Stimulated activated naive CD4-positive, alpha-beta T cell (primary cell): ENCODE measurements around the gene SH3BP5.

ENCODE experiments used
- DNase-seq, 6 experiments: peaks; one replicate each; lab custom pipeline; 2025; lab: John Stamatoyannopoulos, UW

The SH3BP5 gene

GRCh38 chr3:15253023-15253697 lies 79.2 kb downstream of the SH3BP5 start:
- no peak for DNase-seq

GRCh38 chr3:15246186-15246585 lies 86.2 kb downstream of the SH3BP5 start:
- DNase-seq, result no peak

- no peak for DNase-seq
Measured at GRCh38 chr3:15243822-15244482, 88.4 kb downstream of the SH3BP5 start.

- peak in 3 of 6 experiments; percentile 23 to 38 (median 34) for DNase-seq
Measured at GRCh38 chr3:15241341-15241740, 91.0 kb downstream of the SH3BP5 start.

GRCh38 chr3:15229262-15229661 lies 103.1 kb downstream of the SH3BP5 start:
- DNase-seq, result no peak

GRCh38 chr3:15228147-15228546 lies 104.2 kb downstream of the SH3BP5 start:
- DNase-seq, result no peak

GRCh38 chr3:15223685-15224572 lies 108.5 kb downstream of the SH3BP5 start:
- no peak for DNase-seq

- DNase-seq, result no peak
Measured at GRCh38 chr3:15221574-15222217, 110.7 kb downstream of the SH3BP5 start.

- DNase-seq, result no peak
Measured at GRCh38 chr3:15220661-15221060, 111.7 kb downstream of the SH3BP5 start.

GRCh38 chr3:15220056-15220455 lies 112.3 kb downstream of the SH3BP5 start:
- DNase-seq, result no peak

GRCh38 chr3:15218689-15219088 lies 113.7 kb downstream of the SH3BP5 start:
- no peak for DNase-seq

GRCh38 chr3:15217841-15218267 lies 114.5 kb downstream of the SH3BP5 start:
- DNase-seq, result no peak

GRCh38 chr3:15217011-15217671 lies 115.2 kb downstream of the SH3BP5 start:
- peak in 3 of 6 experiments; percentile 49 to 51 (median 49) for DNase-seq

GRCh38 chr3:15216501-15216900 lies 115.9 kb downstream of the SH3BP5 start:
- DNase-seq, result no peak

- DNase-seq, result no peak
Measured at GRCh38 chr3:15215996-15216395, 116.4 kb downstream of the SH3BP5 start.

GRCh38 chr3:15214758-15215157 lies 117.6 kb downstream of the SH3BP5 start:
- DNase-seq, result no peak

GRCh38 chr3:15211937-15212336 lies 120.4 kb downstream of the SH3BP5 start:
- DNase-seq, result no peak

- no peak for DNase-seq
Measured at GRCh38 chr3:15207836-15208504, 124.4 kb downstream of the SH3BP5 start.

GRCh38 chr3:15206662-15207576 lies 125.5 kb downstream of the SH3BP5 start:
- DNase-seq, result no peak
